ENCODE results near the gene ALDH7A1.

Gene ALDH7A1

GRCh38 chr5:126512451-126512850, 82.6 kb downstream of the ALDH7A1 start:
- TF ChIP-seq CTCF (IDR thresholded peaks at IDR 0.05; ENCODE audit: low read depth, low read length, missing control alignments): no peak
- no peak for DNase-seq (ENCODE audit: extremely low read depth, low read depth)
- H3K4me3 ChIP-seq (replicated peaks; ENCODE audit: low read depth, low read length): no peak overlapping the region

GRCh38 chr5:126511961-126512360, 83.1 kb downstream of the ALDH7A1 start:
- TF ChIP-seq CTCF (IDR thresholded peaks at IDR 0.05; ENCODE audit: low read depth, low read length, missing control alignments): no peak
- no peak for DNase-seq (ENCODE audit: extremely low read depth, low read depth)
- H3K4me3 ChIP-seq (replicated peaks; ENCODE audit: low read depth, low read length): no peak overlapping the region

- no peak for TF ChIP-seq CTCF (IDR thresholded peaks at IDR 0.05; ENCODE audit: low read depth, low read length, missing control alignments)
- no peak overlapping the region for H3K4me3 ChIP-seq (replicated peaks; ENCODE audit: low read depth, low read length)
- no peak for DNase-seq (ENCODE audit: extremely low read depth, low read depth)
These were observed 85.7 kb downstream of the ALDH7A1 start for GRCh38 chr5:126509339-126509738.

GRCh38 chr5:126508962-126509279, 86.1 kb downstream of the ALDH7A1 start:
- no peak for TF ChIP-seq CTCF (IDR thresholded peaks at IDR 0.05; ENCODE audit: low read depth, low read length, missing control alignments)
- no peak overlapping the region for H3K4me3 ChIP-seq (replicated peaks; ENCODE audit: low read depth, low read length)
- no peak for DNase-seq (ENCODE audit: extremely low read depth, low read depth)

- TF ChIP-seq CTCF (IDR thresholded peaks at IDR 0.05; ENCODE audit: low read depth, low read length, missing control alignments): no peak
- DNase-seq (ENCODE audit: extremely low read depth, low read depth): no peak
- no peak overlapping the region for H3K4me3 ChIP-seq (replicated peaks; ENCODE audit: low read depth, low read length)
These were observed 86.6 kb downstream of the ALDH7A1 start for GRCh38 chr5:126508251-126508961.

- DNase-seq (ENCODE audit: extremely low read depth, low read depth): no peak
- no peak overlapping the region for H3K4me3 ChIP-seq (replicated peaks; ENCODE audit: low read depth, low read length)
- TF ChIP-seq CTCF (IDR thresholded peaks at IDR 0.05; ENCODE audit: low read depth, low read length, missing control alignments): no peak
These were observed 88.9 kb downstream of the ALDH7A1 start for GRCh38 chr5:126506079-126506478.

GRCh38 chr5:126503602-126504104, 91.4 kb downstream of the ALDH7A1 start:
- DNase-seq (ENCODE audit: extremely low read depth, low read depth): no peak
- no peak for TF ChIP-seq CTCF (IDR thresholded peaks at IDR 0.05; ENCODE audit: low read depth, low read length, missing control alignments)
- no peak overlapping the region for H3K4me3 ChIP-seq (replicated peaks; ENCODE audit: low read depth, low read length)

All from HFF-Myc (cell line).